ENCODE results near the gene ASCL5.

DNA sequence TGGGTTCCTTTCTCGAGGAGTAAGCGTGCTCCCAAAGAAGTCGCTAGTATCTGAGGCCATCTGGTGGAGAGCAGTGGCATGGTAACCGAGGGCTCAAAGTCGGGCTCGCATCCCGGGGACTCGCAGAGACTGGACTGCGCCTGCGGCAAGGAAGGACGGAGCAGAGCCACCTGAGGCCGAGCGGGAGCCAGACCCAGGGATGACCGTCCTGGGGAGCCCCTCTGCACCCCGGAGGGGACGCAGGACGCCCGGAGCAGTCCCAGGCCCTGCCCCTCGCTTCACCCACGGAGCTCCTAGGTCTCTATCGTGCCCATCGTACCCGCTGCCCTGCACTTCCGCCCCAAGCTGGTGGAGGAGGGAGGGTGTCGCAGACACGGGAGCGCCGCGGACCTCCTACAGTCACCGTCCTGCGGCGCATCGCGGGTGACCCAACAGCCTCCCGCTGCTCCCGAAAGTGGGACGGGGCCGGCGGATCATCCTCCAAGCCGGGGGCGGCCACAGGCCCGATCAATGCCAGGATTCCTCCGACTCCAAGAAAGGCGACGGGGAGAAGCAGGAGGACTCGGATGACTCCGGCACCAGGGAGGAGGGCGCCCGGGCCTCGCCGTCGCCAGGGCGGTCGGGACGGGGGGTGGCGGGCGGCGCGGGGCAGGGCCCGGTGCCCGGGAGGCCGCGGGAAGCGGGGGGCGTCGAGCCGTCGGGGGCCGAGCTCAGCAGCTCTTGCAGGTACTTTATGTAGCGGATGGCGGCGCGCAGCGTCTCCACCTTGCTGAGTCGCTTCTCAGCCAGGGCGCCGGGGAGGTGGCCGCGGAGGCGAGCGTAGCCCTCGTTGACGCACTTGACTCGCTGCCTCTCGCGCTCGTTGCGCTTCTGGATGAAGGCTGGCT is 12.5 kb downstream of the ASCL5 start:
- no peak for TF ChIP-seq SIN3A (IDR thresholded peaks at IDR 0.05; ENCODE audit: borderline replicate concordance, insufficient read depth, low read depth, low read length)
- TF ChIP-seq, protein P1, sequence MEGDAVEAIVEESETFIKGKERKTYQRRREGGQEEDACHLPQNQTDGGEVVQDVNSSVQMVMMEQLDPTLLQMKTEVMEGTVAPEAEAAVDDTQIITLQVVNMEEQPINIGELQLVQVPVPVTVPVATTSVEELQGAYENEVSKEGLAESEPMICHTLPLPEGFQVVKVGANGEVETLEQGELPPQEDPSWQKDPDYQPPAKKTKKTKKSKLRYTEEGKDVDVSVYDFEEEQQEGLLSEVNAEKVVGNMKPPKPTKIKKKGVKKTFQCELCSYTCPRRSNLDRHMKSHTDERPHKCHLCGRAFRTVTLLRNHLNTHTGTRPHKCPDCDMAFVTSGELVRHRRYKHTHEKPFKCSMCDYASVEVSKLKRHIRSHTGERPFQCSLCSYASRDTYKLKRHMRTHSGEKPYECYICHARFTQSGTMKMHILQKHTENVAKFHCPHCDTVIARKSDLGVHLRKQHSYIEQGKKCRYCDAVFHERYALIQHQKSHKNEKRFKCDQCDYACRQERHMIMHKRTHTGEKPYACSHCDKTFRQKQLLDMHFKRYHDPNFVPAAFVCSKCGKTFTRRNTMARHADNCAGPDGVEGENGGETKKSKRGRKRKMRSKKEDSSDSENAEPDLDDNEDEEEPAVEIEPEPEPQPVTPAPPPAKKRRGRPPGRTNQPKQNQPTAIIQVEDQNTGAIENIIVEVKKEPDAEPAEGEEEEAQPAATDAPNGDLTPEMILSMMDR (IDR thresholded peaks at IDR 0.05) = peak; percentile 89
- TF ChIP-seq, protein P2, sequence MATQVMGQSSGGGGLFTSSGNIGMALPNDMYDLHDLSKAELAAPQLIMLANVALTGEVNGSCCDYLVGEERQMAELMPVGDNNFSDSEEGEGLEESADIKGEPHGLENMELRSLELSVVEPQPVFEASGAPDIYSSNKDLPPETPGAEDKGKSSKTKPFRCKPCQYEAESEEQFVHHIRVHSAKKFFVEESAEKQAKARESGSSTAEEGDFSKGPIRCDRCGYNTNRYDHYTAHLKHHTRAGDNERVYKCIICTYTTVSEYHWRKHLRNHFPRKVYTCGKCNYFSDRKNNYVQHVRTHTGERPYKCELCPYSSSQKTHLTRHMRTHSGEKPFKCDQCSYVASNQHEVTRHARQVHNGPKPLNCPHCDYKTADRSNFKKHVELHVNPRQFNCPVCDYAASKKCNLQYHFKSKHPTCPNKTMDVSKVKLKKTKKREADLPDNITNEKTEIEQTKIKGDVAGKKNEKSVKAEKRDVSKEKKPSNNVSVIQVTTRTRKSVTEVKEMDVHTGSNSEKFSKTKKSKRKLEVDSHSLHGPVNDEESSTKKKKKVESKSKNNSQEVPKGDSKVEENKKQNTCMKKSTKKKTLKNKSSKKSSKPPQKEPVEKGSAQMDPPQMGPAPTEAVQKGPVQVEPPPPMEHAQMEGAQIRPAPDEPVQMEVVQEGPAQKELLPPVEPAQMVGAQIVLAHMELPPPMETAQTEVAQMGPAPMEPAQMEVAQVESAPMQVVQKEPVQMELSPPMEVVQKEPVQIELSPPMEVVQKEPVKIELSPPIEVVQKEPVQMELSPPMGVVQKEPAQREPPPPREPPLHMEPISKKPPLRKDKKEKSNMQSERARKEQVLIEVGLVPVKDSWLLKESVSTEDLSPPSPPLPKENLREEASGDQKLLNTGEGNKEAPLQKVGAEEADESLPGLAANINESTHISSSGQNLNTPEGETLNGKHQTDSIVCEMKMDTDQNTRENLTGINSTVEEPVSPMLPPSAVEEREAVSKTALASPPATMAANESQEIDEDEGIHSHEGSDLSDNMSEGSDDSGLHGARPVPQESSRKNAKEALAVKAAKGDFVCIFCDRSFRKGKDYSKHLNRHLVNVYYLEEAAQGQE (IDR thresholded peaks at IDR 0.05; ENCODE audit: insufficient read depth in 1 of 2, low read depth in 2 of 2, low read length in 1 of 2) = 0 out of 4 replicates have a peak, but pooled peaks of 1 of the 2 experiments have one; percentile 6
- no peak for TF ChIP-seq POLR2AphosphoS5 (IDR thresholded peaks at IDR 0.05; ENCODE audit: low read depth, low read length)
- peak; percentile 28; the same call in 1 of the 2 replicates for TF ChIP-seq TCF7L2 (IDR thresholded peaks at IDR 0.05; ENCODE audit: low read depth, low read length)

Measured in Panc1 (cell line).